ENCODE measurements around the gene POU5F1. TPM values are rescaled to one million over a fixed set of nuclear protein-coding genes. Genes with fewer than 3 reads are reported as not detected.

Gene POU5F1
- total RNA-seq, 2 experiments from 2014 or later = 0.22 to 0.34 TPM

DNA sequence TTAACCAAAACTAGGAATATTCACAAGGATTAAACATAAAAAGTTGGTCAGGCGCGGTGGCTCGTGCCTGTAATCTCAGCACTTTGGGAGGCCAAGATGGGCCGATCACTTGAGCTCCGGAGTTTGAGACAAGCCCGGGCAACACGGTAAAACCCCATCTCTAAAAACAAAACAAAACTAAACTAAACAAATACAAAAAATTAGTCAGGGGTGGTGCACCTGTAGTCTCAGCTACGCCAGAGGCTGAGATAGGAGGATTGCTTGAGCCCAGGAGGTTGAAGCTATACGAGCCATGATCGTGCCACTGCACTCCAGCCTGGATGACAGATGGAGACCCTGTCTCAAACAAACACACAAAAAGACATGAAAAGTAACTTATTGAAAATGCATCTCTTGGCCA is 34.8 kb downstream of the POU5F1 start:
- POLR2A ChIA-PET = interaction anchor here (0.6 kb wide), 1 partner anchor 24 kb away, joined by 5 read pairs; no protein-coding TSS in a partner anchor
- Mint-ChIP-seq H3K27me3 (peaks cover 4% of the 10 kb centered on the region), H3K36me3 (no peaks in the 10 kb centered on the region), H3K9me3 (no peaks in the 10 kb centered on the region), H3K4me3 (no peak overlapping the region), H3K27ac (no peak overlapping the region), H3K4me1 (peaks cover 6% of the 10 kb centered on the region)
- ATAC-seq (ENCODE audit: low read depth) = no peak
- no peak for DNase-seq

DNA sequence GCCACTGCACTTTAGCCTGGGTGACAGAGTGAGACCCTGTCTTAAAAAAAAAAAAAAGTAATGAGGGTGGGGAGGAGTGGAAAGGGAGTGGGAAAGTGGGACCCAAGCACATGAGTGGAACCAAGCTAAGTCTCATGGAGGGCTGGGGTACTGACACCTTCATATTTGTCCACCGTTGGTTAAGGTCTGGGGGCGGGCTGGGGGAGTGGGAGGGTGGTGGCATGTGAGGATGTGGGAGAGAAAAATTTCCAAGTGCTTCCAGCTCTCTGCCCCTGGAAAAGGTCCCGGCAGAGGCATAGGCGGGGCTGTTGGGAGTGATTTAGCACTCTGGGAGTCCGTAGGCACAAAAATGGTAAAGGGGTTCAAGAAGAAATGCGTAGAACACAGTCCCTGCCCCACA is 37.7 kb downstream of the POU5F1 start:
- Mint-ChIP-seq H3K4me3 (no peak overlapping the region), H3K4me1 (peaks cover 7% of the 10 kb centered on the region), H3K36me3 (no peaks in the 10 kb centered on the region), H3K27ac (no peak overlapping the region), H3K27me3 (peaks cover 10% of the 10 kb centered on the region), H3K9me3 (no peaks in the 10 kb centered on the region)
- ATAC-seq (ENCODE audit: low read depth) (no peak), DNase-seq (no peak)
- POLR2A ChIA-PET = no interaction called here

DNA sequence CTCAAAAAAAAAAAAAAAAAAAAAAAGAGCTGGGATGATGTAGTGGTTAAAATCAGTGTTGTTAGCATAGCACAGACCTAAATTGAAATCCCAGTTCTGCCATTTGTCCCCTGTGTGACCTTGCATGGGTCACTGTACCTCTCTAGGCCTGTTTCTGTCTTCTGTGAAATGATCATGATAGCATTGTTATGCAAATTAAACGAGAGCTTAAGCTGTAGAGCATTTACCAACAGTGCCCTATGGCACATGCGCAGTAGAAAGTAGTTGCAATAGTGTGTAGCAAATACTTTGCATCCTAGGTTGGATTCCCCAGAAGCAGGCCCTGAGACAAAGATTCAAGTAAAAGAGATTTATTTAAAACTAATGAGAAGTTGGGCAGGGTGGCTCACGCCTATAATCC is 38.9 kb downstream of the POU5F1 start:
- Mint-ChIP-seq H3K9me3 (no peaks in the 10 kb centered on the region), H3K4me1 (peaks cover 3% of the 10 kb centered on the region), H3K27me3 (peaks cover 10% of the 10 kb centered on the region), H3K36me3 (no peaks in the 10 kb centered on the region), H3K4me3 (no peak overlapping the region), H3K27ac (no peak overlapping the region)
- no peak for DNase-seq
- POLR2A ChIA-PET = no interaction called here
- ATAC-seq (ENCODE audit: low read depth) = no peak

DNA sequence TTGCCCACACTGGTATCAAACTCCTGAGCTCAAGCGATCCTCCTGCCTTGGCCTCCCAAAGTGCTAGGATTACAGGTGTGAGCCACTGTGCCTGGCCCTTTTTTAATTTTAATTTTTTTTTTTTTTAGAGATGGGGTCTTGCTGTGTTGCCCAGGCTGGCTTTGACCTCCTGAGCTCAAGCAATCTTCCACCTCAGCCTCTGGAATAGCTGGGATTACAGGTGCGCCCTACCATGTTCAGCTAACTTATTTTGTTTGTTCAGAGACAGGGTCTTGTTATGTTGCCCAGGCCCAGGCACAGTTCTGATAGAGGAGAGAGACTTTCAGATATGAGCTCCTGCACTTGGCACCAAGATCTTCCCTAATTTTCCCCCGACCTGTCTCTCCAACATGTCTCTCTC is 39.7 kb downstream of the POU5F1 start:
- peaks cover 3% of the 10 kb centered on the region for H3K4me1 Mint-ChIP-seq
- POLR2A ChIA-PET = no interaction called here
- H3K36me3 Mint-ChIP-seq = no peaks in the 10 kb centered on the region
- DNase-seq = no peak
- H3K4me3 Mint-ChIP-seq = no peak overlapping the region
- no peak for ATAC-seq (ENCODE audit: low read depth)
- no peaks in the 10 kb centered on the region for H3K9me3 Mint-ChIP-seq
- H3K27ac Mint-ChIP-seq = no peak overlapping the region
- H3K27me3 Mint-ChIP-seq = peaks cover 10% of the 10 kb centered on the region

GRCh38 chr6:31129130-31129529 is 41.4 kb downstream of the POU5F1 start:
- H3K36me3 Mint-ChIP-seq = no peaks in the 10 kb centered on the region
- no peak overlapping the region for H3K4me3 Mint-ChIP-seq
- no peak overlapping the region for H3K27ac Mint-ChIP-seq
- H3K4me1 Mint-ChIP-seq = peaks cover 3% of the 10 kb centered on the region
- POLR2A ChIA-PET = interaction anchor here (1.2 kb wide), 1 partner anchor 8 kb away, joined by 3 read pairs; no protein-coding TSS in a partner anchor
- ATAC-seq (ENCODE audit: low read depth) = no peak
- DNase-seq = no peak
- H3K27me3 Mint-ChIP-seq = peaks cover 9% of the 10 kb centered on the region
- H3K9me3 Mint-ChIP-seq = no peaks in the 10 kb centered on the region

- no peak overlapping the region for H3K4me3 Mint-ChIP-seq
- H3K27me3 Mint-ChIP-seq = peaks cover 11% of the 10 kb centered on the region
- no peak overlapping the region for H3K27ac Mint-ChIP-seq
- ATAC-seq (ENCODE audit: low read depth) (peak; percentile 65), DNase-seq (peak; percentile 72)
- H3K9me3 Mint-ChIP-seq = no peaks in the 10 kb centered on the region
- H3K36me3 Mint-ChIP-seq = no peaks in the 10 kb centered on the region
- POLR2A ChIA-PET = no interaction called here
- H3K4me1 Mint-ChIP-seq = peaks cover 3% of the 10 kb centered on the region
These were observed 42.3 kb downstream of the POU5F1 start for GRCh38 chr6:31128093-31128676.

- Mint-ChIP-seq H3K36me3 (no peaks in the 10 kb centered on the region), H3K27me3 (peaks cover 11% of the 10 kb centered on the region), H3K9me3 (no peaks in the 10 kb centered on the region), H3K4me1 (peaks cover 3% of the 10 kb centered on the region), H3K4me3 (no peak overlapping the region), H3K27ac (no peak overlapping the region)
- POLR2A ChIA-PET = no interaction called here
- DNase-seq = no peak
- no peak for ATAC-seq (ENCODE audit: low read depth)
These were observed 43.9 kb downstream of the POU5F1 start for GRCh38 chr6:31126396-31127175.

DNA sequence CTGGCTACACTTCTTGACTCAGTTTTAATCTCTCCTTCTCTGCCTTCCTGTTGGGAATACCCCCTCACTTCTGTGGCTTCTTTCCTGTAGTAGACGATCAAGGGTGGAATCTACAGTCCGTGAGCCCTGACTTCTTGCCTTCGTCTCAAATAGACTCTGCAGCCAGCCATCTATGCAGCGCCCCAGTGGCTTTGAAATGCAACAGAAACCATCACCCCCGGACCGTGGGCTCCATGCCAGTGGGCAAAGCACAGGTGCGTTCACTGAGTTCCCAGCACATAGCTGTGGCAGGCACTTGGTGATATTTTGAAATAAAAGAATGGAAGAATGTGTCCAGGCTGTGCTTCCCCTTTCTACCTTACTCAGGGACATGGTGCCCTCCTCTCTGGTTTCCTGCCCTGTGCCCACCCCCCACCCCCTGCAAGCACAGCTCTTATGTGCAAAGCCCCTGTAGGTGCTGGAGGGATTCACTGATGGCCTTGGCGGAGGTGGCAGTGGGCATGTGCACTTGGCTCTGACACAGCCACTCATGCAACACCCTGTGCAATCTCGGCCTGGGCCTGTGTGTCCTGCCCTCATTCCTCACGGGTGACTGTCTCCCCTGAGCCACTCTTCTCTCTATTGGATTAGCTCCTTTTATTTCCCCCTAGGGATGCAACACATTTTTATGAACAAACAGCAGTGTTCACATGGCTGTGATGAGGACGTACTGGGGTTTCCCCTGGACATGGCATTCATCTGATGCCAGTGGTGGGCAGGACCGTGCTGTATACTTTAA is 44.7 kb downstream of the POU5F1 start:
- no peaks in the 10 kb centered on the region for H3K36me3 Mint-ChIP-seq
- H3K27ac Mint-ChIP-seq = no peak overlapping the region
- H3K4me3 Mint-ChIP-seq = no peak overlapping the region
- POLR2A ChIA-PET = no interaction called here
- no peak for ATAC-seq (ENCODE audit: low read depth)
- no peak for DNase-seq
- H3K9me3 Mint-ChIP-seq = no peaks in the 10 kb centered on the region
- peaks cover 11% of the 10 kb centered on the region for H3K27me3 Mint-ChIP-seq
- H3K4me1 Mint-ChIP-seq = peaks cover 3% of the 10 kb centered on the region

GRCh38 chr6:31125162-31125561 is 45.3 kb downstream of the POU5F1 start:
- H3K36me3 Mint-ChIP-seq = no peaks in the 10 kb centered on the region
- POLR2A ChIA-PET = no interaction called here
- H3K4me3 Mint-ChIP-seq = no peak overlapping the region
- no peak overlapping the region for H3K27ac Mint-ChIP-seq
- no peaks in the 10 kb centered on the region for H3K9me3 Mint-ChIP-seq
- ATAC-seq (ENCODE audit: low read depth) = no peak
- H3K4me1 Mint-ChIP-seq = peaks cover 3% of the 10 kb centered on the region
- H3K27me3 Mint-ChIP-seq = peaks cover 11% of the 10 kb centered on the region
- no peak for DNase-seq

GRCh38 chr6:31122791-31123706 is 47.4 kb downstream of the POU5F1 start:
- no peaks in the 10 kb centered on the region for H3K36me3 Mint-ChIP-seq
- ATAC-seq (ENCODE audit: low read depth) (no peak), DNase-seq (no peak)
- POLR2A ChIA-PET = no interaction called here
- peaks cover 5% of the 10 kb centered on the region for H3K27me3 Mint-ChIP-seq
- no peak overlapping the region for H3K4me3 Mint-ChIP-seq
- peaks cover 3% of the 10 kb centered on the region for H3K4me1 Mint-ChIP-seq
- H3K27ac Mint-ChIP-seq = no peak overlapping the region
- H3K9me3 Mint-ChIP-seq = no peaks in the 10 kb centered on the region

DNA sequence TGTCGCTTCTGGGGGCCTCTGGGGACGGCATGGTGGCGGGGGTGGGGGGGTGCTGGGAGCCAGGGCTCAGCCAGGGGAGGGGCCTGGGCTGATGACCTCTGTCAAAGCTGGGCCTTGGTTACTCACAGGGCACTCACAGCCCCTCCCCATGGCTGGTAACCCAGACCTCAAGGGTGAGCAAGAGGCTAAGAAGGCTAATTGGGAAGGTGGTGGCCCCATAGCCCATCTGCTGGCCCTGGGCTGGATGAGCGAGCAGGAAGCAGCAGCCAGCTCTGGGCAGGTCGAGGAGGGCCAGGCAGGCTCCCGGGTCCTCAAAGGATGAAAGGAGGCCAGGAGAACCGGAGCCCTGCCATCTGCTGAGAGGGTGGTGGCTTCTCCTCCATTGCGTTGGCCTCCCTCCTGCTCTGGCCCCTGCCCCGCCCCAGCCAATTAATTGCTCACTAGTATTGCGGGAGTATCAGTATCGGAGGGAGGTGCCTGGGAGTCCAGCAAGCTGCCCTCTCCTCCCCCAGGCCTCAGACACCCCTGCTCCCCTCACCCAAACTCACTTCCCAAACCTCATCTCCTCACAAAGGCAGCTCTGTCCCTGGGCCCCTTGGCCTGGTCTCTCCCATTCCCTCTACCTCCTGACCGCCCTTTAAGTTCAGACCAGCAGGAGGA is 49.2 kb downstream of the POU5F1 start:
- no peak for DNase-seq
- Mint-ChIP-seq H3K27ac (no peak overlapping the region), H3K4me3 (no peak overlapping the region), H3K36me3 (no peaks in the 10 kb centered on the region), H3K4me1 (no peaks in the 10 kb centered on the region), H3K27me3 (peaks cover 2% of the 10 kb centered on the region), H3K9me3 (no peaks in the 10 kb centered on the region)
- POLR2A ChIA-PET = interaction anchor here (0.7 kb wide), 1 partner anchor 8 kb away, joined by 3 read pairs; no protein-coding TSS in a partner anchor
- ATAC-seq (ENCODE audit: low read depth) = no peak

DNA sequence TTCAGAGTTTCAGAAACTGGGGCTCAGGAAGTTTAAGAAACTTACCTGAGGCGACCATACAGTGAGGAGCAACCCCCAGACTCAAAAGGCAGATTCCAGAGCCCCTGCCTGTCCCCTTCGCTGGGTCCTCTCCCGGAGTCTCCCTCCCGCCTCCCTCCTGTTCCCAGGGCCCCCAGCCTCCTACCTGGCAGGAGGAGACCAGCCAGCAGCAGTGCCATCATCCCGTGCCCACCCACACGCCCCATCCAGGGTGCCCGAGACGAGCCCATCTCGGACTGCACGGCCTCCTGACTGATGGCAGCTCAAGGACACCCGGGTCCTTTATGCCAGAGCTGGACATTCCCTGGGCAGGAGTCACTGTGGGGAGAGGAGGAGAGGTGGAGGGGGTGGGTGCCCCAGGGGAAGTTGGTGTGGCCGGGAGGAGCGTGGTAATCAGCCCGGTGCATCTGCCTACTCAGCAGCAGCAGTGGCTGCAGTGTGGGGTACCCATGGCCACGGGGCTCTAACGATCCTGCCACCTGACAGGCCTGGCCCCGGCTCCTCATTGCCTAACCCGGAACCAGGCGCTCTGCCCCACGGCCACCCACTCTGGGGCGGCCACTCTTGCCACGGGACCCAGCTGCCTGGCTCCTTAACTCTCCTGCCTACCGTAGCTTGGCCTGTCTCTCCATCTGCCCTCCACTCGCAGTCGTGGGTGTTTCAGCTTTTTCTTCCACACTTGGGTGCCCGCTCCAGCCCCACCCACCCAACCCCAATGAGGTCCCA is 50.1 kb downstream of the POU5F1 start, which contains the start of gene CDSN:
Gene CDSN (minus strand): TSS at position 296 of the 765 bp plus-strand sequence. CDS start 27 bp downstream, at position 269.
- H3K36me3 Mint-ChIP-seq = no peaks in the 10 kb centered on the region
- ATAC-seq (ENCODE audit: low read depth) (no peak), DNase-seq (no peak)
- no peaks in the 10 kb centered on the region for H3K9me3 Mint-ChIP-seq
- POLR2A ChIA-PET = interaction anchor here (0.7 kb wide), 1 partner anchor 9 kb away, joined by 3 read pairs; no protein-coding TSS in a partner anchor
- H3K27me3 Mint-ChIP-seq = peaks cover 5% of the 10 kb centered on the region
- no peak within 1 kb of the TSS for H3K27ac Mint-ChIP-seq
- H3K4me1 Mint-ChIP-seq = no peaks in the 10 kb centered on the region
- no peak within 1 kb of the TSS for H3K4me3 Mint-ChIP-seq

Data from activated naive CD8-positive, alpha-beta T cell treated with anti-CD3 and anti-CD28 coated beads, Interleukin-2, amount 10 ng/mL, durations not matched to agents 7 days and 5 days (primary cell).